GM18502 (cell line): Measurements from ENCODE around the gene DNAH2.

ENCODE experiments used
- ATAC-seq: cut with Tn5 transposase; IDR thresholded peaks from one replicate; pipeline ENCODE4 v1.9.1; 2021; ENCODE audit warnings: mild to moderate bottlenecking; ENCODE audit not compliant: unreplicated experiment, poor library complexity

The DNAH2 gene

GRCh38 chr17:7846765-7847661 lies 129.5 kb downstream of the DNAH2 start:
- ATAC-seq, result no peak

- no peak for ATAC-seq
Observed at GRCh38 chr17:7848131-7848579, 130.6 kb downstream of the DNAH2 start.

DNA sequence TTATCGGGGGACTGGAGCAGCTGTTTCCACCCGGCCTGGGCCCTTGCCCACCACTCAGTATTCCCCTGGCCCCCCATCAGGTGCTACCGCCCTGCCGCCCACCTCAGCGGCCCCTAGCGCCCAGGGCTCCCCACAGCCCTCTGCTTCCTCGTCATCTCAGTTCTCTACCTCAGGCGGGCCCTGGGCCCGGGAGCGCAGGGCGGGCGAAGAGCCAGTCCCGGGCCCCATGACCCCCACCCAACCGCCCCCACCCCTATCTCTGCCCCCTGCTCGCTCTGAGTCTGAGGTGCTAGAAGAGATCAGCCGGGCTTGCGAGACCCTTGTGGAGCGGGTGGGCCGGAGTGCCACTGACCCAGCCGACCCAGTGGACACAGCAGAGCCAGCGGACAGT lies 131.2 kb downstream of the DNAH2 start:
- ATAC-seq, result no peak

DNA sequence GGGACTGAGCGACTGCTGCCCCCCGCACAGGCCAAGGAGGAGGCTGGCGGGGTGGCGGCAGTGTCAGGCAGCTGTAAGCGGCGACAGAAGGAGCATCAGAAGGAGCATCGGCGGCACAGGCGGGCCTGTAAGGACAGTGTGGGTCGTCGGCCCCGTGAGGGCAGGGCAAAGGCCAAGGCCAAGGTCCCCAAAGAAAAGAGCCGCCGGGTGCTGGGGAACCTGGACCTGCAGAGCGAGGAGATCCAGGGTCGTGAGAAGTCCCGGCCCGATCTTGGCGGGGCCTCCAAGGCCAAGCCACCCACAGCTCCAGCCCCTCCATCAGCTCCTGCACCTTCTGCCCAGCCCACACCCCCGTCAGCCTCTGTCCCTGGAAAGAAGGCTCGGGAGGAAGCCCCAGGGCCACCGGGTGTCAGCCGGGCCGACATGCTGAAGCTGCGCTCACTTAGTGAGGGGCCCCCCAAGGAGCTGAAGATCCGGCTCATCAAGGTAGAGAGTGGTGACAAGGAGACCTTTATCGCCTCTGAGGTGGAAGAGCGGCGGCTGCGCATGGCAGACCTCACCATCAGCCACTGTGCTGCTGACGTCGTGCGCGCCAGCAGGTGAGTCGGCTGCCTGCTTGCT lies 131.7 kb downstream of the DNAH2 start:
- no peak for ATAC-seq

- ATAC-seq, result no peak
Observed at GRCh38 chr17:7849751-7850504, 132.4 kb downstream of the DNAH2 start.

DNA sequence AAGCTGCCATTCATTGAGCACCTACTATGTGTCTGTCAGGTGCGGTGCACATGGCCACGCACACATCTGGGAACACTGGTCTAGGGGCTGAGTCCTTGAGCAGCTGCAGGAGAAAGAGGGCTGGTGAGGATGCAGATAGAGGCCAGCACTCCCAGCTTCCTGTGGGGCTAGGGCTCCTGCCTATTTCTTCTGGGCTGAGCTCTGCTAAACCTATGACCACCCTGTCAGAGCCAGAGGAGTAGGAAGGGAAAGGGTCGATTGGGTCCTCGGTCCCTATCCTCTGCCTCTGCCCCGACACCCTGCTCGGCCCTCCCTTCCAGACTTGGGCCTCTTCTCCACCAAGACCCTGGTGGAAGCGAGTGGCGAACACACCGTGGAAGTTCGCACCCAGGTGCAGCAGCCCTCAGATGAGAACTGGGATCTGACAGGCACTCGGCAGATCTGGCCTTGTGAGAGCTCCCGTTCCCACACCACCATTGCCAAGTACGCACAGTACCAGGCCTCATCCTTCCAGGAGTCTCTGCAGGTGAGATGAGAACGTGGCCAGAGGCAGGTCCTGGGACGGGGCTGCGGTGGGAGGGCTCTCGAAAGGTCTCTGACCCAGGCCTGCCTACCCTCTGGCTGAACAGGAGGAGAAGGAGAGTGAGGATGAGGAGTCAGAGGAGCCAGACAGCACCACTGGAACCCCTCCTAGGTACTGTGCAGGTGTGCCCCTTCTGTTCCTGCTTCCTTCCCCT lies 133.3 kb downstream of the DNAH2 start:
- no peak for ATAC-seq

- ATAC-seq, result peak; percentile 67
Observed at GRCh38 chr17:7851438-7852261, 134.1 kb downstream of the DNAH2 start.

GRCh38 chr17:7852262-7852670 lies 134.7 kb downstream of the DNAH2 start:
- no peak for ATAC-seq

- ATAC-seq, result no peak
Observed at GRCh38 chr17:7852919-7853690, 135.6 kb downstream of the DNAH2 start.

DNA sequence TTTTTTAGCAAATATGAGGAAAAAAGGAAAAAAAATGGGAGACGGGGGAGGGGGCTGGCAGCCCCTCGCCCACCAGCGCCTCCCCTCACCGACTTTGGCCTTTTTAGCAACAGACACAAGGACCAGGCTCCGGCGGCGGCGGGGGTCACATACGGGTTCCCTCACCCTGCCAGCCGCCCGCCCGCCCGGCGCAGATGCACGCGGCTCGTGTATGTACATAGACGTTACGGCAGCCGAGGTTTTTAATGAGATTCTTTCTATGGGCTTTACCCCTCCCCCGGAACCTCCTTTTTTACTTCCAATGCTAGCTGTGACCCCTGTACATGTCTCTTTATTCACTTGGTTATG lies 136.1 kb downstream of the DNAH2 start:
- no peak for ATAC-seq

GRCh38 chr17:7854078-7854777 lies 136.7 kb downstream of the DNAH2 start:
- ATAC-seq, result no peak

DNA sequence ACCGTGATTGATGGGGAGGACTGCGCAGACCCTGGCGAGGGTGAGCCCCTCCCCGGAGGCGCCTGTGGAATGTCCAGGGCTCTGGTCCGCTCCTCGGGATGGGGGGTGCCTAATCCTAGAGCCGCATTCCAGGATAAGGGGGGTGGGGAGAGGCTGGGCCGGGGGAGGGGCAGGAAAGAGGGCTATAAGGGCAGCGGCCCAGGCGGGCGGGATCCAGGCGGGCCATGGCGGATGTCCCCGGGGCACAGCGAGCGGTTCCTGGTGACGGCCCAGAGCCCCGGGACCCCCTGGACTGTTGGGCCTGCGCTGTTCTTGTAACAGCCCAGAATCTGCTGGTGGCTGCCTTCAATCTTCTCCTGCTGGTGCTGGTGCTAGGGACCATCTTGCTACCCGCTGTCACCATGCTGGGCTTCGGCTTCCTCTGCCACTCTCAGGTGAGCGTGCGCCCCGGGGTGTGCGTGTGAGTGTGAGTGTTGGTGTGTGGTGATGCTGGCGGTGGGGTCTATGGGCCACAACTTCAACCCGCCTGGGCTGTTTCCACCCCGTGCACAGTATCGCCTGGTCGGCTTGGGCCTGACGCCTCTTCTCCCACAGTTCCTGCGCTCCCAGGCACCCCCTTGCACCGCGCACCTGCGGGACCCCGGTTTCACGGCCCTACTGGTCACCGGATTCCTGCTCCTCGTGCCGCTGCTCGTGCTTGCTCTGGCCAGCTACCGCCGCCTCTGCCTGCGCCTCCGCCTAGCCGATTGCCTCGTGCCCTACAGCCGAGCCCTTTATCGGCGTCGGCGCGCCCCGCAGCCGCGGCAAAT lies 137.5 kb downstream of the DNAH2 start, which contains the start of gene TMEM88:
TMEM88 (plus strand) TSS at position 216 of the 809 bp plus-strand sequence; CDS start at position 225, 9 bp downstream.
- ATAC-seq, result no peak

DNA sequence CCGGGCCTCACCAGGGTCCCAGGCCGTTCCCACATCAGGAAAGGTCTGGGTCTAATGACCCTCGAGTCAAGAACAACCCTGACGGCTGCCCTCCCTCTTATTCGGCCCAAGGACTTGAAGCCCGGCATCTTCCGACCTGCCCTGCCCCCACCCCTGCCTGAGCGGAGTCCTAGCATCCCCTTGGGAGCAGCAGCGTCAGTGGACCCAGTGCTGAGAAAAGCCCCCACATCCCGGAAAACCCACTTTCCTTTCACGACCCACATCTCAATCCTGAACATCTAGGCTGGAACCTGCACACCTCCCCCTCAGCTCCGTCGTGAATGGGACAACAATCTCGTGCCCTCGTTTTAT lies 138.1 kb downstream of the DNAH2 start:
- ATAC-seq, result no peak

DNA sequence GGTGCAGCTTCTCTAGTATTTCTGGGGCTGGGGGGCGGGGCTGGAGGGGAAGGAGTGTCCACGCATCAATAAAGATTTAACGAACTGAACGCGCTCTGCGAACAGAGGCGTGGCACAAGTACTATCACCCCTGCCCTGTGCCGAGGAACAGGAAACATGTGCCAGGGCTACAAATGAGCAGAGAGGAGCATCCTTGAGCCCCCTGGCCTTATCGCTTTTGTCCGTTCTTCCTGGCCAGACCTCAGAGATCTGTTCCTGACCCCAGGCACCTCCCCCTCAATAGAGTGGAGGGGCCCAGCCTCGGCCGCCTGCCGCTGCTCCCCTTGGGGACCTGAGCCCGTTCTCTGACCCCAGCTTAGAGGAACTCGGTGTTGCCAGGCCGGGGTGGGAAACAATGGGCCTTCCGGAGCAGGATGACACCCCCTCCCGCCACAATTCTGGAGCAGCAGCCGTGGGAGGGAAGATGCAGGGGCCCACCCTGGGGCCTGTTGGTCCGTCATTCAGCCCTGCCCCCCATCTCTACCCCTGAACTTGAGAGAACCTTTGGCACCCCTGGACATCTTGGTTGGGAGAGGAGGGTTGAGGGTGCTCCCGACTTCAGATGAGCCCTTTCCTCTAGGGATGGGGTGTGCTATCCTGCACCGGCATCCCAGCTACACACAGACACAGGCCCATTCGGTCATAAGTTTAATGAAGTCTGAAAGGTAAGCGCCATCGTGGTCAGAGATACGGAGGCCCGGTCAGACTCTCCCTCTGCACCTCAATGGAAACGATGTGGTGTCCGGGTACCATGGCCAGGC lies 138.7 kb downstream of the DNAH2 start:
- ATAC-seq, result no peak

DNA sequence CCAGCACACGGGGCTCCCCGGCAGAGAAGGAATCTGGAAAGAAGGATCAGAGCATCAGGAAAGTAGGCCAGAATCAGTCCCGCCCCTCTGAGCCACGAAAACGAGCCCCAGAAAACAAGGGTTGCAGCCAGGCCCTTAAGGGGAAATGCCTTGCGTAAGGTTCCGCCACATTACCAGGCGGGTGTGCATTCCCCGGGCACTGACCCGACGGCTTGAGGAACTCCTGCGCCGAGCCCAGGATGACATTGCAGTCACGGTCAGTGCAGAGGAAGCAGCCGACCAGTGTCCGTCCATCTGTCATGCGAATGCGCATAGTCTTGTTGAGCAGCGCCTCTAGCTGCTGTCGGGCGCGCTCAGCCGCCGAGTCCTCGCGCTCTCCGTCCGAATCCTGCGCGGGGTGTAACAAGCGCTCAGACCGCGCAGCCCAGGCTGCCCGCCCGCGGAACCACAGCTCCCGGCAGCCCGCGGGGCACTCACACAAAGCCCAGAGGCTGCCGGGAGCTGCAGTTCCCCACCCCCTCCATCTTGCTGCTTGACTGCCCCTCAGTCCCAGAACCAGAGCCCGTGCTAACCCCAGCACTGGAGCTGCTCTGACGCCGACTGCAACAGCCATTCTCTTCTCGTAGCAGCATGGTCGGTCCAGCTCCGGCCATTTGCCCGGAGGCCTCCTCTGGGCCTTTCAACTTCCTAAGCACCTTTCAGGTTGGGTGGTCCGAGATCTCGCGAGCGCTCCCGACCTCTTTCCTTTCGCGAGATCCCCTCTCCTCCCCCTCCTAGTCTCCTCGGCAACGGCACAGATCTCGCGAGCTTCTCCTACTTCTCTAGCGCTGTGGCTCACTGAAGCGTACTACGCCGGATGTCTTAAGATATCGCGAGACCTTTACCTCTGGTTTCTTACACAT lies 139.5 kb downstream of the DNAH2 start, which contains the start of gene NAA38:
NAA38 (minus strand) TSS at position 749 of the 902 bp plus-strand sequence; CDS start at position 653, 96 bp downstream.
- ATAC-seq, result peak; percentile 69
